GM13976 (cell line): ENCODE measurements around the gene NINL.
"Not testable (repeated sequence)": the region's sequence is repeated elsewhere in the genome, so short reads cannot be mapped to it uniquely, and the experiment has no call there.

ENCODE experiments used
- DNase-seq: peaks from one replicate; pipeline ENCODE4 v3.0.0; 2012; ENCODE audit warnings: low spot score
- in situ Hi-C: fragments of 300-500 bp; cut with MboI; formaldehyde crosslinking; loops from one replicate; pipeline ENCODE4 v1.12.0; 2022; ENCODE audit warnings: low sequenced_read_pairs, mixed read lengths, inconsistent platforms; ENCODE audit not compliant: unreplicated experiment
- TF ChIP-seq, protein P1 (sequence below): IDR thresholded peaks from 2 replicates; pipeline ENCODE4 v1.5.1; 2012; ENCODE audit warnings: borderline replicate concordance, mild to moderate bottlenecking; ENCODE audit not compliant: insufficient read depth; ENCODE audit errors: extremely low read depth, missing control alignments, control extremely low read depth

The NINL gene

DNA sequence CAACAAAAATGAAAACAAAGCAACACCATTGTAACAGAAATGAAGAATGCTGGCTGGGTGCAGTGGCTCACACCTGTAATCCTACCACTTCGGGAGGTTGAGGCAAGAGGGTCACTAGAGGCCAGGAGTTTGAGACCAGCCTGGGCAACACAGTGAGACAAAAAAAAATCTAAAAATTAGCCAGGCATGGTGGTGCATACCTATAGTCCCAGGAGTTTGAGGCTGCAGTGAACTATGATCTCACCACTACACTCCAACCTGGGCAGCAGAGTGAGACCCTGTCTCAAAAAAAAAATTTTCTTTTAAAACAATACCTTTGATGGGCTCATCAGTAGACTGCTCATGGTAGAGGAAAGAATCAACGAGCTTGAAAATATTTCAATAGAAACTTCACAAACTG lies 18.5 kb downstream of the NINL start:
- no peak for DNase-seq
- in situ Hi-C loops: no loop called here
- TF ChIP-seq, protein P1, sequence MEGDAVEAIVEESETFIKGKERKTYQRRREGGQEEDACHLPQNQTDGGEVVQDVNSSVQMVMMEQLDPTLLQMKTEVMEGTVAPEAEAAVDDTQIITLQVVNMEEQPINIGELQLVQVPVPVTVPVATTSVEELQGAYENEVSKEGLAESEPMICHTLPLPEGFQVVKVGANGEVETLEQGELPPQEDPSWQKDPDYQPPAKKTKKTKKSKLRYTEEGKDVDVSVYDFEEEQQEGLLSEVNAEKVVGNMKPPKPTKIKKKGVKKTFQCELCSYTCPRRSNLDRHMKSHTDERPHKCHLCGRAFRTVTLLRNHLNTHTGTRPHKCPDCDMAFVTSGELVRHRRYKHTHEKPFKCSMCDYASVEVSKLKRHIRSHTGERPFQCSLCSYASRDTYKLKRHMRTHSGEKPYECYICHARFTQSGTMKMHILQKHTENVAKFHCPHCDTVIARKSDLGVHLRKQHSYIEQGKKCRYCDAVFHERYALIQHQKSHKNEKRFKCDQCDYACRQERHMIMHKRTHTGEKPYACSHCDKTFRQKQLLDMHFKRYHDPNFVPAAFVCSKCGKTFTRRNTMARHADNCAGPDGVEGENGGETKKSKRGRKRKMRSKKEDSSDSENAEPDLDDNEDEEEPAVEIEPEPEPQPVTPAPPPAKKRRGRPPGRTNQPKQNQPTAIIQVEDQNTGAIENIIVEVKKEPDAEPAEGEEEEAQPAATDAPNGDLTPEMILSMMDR: no peak

DNA sequence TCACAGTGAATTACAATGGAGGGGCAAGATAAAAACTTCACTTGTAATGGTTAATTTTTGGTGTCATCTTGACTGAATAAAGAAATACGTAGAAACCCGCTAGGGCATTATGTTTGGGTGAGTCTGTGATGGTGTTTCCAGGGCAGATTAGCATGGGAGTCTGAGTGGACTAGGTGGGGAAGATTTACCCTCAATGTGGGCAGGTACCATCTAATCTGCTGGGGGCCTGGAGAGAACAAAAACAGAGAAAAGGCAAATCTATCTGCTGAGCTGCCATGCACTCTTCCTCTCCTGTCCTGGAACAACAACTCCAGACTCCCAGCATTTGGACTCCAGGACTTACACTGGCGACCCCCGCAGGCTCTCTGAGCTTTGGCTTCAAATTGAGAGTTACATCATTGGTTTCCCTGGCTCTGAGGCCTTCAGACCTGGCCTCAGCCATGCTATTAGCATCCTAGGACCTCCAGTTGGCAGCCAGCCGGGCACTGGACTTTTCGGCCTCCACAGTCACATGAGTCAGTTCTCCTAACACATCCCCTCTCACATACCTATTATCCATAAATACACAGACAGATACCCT lies 19.7 kb downstream of the NINL start:
- TF ChIP-seq, protein P1: no peak

DNA sequence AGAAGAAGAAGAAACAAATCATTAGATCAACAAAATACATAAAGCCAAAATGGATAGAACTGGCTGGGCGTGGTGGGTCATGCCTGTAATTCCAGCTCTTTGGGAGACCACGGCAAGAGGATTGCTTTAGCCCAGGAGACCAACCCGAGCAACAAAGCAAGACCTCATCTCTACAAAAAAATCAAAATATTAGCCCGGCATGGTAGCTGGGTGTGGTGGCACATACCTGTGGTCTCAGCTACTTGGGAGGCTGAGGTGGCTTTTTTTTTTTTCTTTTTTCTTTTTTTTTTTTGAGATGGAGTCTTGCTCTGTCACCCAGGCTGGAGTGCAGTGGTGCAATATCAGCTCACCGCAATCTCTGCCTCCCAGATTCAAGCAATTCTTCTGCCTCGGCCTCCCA lies 21.5 kb downstream of the NINL start:
- TF ChIP-seq, protein P1: no peak
- DNase-seq: no peak
- in situ Hi-C loops: no loop called here

More for the DNA sequence above, 19.7 kb downstream of the NINL start:
- DNase-seq: no peak
- in situ Hi-C loops: no loop called here

DNA sequence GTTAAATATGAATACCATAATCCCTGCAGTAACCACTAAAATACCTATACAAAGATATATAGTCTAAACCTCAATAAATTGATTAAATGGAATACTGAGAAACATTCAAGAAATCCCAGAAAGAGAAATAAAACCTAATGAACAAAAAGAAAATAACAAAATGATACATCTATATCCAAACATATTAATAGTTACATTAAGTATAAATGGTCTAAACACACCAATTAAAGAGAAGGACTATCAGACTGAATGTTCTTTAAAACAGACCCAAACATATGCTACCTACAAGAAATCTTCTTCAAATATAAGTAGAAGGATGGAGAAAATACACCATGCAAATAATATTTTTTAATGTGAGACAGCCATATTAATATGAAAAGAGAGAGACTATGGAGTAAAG lies 22.0 kb downstream of the NINL start:
- in situ Hi-C loops: no loop called here

DNA sequence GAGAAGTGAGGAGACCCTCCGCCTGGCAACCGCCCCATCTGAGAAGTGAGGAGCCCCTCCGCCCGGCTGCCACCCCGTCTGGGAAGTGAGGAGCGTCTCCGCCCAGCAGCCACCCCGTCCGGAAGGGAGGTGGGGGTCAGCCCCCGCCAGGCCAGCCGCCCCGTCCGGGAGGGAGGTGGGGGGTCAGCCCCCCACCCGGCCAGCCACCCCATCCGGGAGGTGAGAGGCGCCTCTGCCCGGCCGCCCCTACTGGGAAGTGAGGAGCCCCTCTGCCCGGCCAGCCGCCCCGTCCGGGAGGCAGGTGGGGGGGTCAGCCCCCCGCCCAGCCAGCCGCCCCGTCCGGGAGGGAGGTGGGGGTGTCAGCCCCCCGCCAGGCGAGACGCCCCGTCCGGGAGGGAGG lies 23.6 kb downstream of the NINL start:
- in situ Hi-C loops, DNase-seq: not testable (repeated sequence)

More for the DNA sequence above, 22.0 kb downstream of the NINL start:
- TF ChIP-seq, protein P1: no peak
- no peak for DNase-seq

DNA sequence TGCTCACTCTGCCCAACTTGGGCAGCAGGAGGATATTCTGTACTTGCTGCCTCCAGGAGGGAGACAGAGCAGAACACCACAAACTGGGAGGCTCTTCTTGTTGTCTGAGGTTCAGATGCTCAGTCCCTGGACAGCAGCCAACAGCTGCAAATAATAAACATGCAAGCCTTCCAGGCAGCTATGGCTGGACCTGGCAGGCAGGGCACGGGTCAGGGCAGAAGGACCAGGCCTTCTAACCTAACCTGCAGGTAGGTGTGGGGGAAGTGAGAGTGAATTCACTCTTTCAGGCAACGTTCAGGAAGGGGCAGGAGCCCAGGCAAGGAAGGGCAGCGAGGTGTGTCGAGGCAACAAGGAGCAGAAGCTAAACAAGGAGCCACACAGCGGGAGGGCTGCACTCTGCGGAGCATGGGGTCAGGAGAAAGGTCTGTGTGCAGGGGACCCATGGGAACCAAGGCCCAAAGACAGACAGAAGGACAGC lies 31.5 kb downstream of the NINL start:
- DNase-seq: no peak
- TF ChIP-seq, protein P1: no peak

DNA sequence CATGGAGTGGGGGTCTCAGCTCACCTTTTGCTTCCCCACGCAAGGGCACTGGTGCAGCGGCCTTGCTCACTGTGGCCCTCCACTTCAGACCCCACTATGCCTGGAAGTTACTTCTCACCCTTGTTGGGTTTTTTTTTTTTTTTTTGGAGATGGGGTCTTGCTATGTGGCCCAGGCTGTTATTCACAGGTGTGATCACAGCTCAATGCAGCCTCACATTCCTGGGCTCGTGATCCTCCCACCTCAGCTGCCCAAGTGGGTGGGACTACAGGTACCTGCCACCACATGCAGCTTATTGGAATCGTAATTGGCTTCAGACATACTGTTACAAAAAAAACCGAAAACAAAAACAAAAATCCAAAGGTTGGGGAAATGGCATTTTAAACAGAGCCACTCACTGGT lies 32.4 kb downstream of the NINL start:
- TF ChIP-seq, protein P1: no peak
- in situ Hi-C loops: no loop called here
- DNase-seq: no peak

More for the DNA sequence above, 31.5 kb downstream of the NINL start:
- in situ Hi-C loops: no loop called here
